Vagina (tissue), 2 donors: ENCODE results near the gene TUBB1. TPM values are rescaled to one million over a fixed set of nuclear protein-coding genes. Genes with fewer than 3 reads are reported as not detected.

Experiments used
- DNase-seq, 2 donors: peaks; one replicate each; pipeline ENCODE4 v3.0.0-alpha.2; 2017; ENCODE audit errors: extremely low spot score in 2 of 2
- H3K27ac ChIP-seq: fragments of 200-600 bp; sonication (generic); one replicate; pipeline ENCODE4 v1.5.1; 2019
- H3K27me3 ChIP-seq: fragments of 200-600 bp; sonication (generic); one replicate; pipeline ENCODE4 v1.5.1; 2019
- H3K36me3 ChIP-seq, 2 donors: fragments of 200-600 bp; sonication (generic); one replicate each; pipeline ENCODE4 v1.5.1; 2017 to 2019
- H3K4me1 ChIP-seq: fragments of 200-600 bp; sonication (generic); one replicate; pipeline ENCODE4 v1.5.1; 2019
- H3K4me3 ChIP-seq, 2 donors: fragments of 200-600 bp; sonication (generic); 1 replicate in 1 of 2; 2 replicates in 1 of 2; pipeline ENCODE4 v1.5.1; 2016 to 2019
- H3K9me3 ChIP-seq: fragments of 200-600 bp; sonication (generic); one replicate; pipeline ENCODE4 v1.5.1; 2019
- CTCF ChIP-seq, 3 experiments: fragments of 450-650 bp in 2 of 3; fragments of 200-600 bp in 1 of 3; sonication (generic) in 1 of 3; IDR thresholded peaks; one replicate each; pipeline ENCODE4 v1.5.1; 2017 to 2019; ENCODE audit warnings: antibody characterized with exemption in 3 of 3, mild to moderate bottlenecking in 2 of 3, moderate library complexity in 2 of 3
- POLR2A ChIP-seq, 2 donors: fragments of 450-650 bp; IDR thresholded peaks; one replicate each; pipeline ENCODE4 v1.6.1; 2017; ENCODE audit warnings: antibody characterized with exemption in 2 of 2, mild to moderate bottlenecking in 2 of 2, moderate library complexity in 2 of 2
- POLR2AphosphoS5 ChIP-seq, 2 donors: sonication (generic); formaldehyde crosslinking; IDR thresholded peaks; one replicate each; pipeline ENCODE4 v1.9.0; 2017; ENCODE audit warnings: antibody characterized with exemption in 2 of 2, mild to moderate bottlenecking in 2 of 2, low read depth in 1 of 2; ENCODE audit not compliant: insufficient read depth in 1 of 2
- intact Hi-C: fragments of 100-400 bp; cut with DNase I; formaldehyde crosslinking; loops from one replicate; pipeline ENCODE4 v1.15.1; 2023
- total RNA-seq: library from RNA; depleted of rRNA; stranded (reverse); fragments of >200 nt; gene quantifications from one replicate; pipeline ENCODE4 v1.2.3, GENCODE V29; 2016

TUBB1 gene
- total RNA-seq, 1 donor from 2014 or later, result not detected

- no peak for DNase-seq
- intact Hi-C loops, result no loop called here
- no peak for TF ChIP-seq POLR2AphosphoS5 (IDR thresholded peaks at IDR 0.05; ENCODE audit: insufficient read depth in 1 of 2, low read depth in 1 of 2)
- TF ChIP-seq POLR2A (IDR thresholded peaks at IDR 0.05), result no peak
- no peak for TF ChIP-seq CTCF (IDR thresholded peaks at IDR 0.05)
- H3K27me3 ChIP-seq, result no peaks in the 10 kb centered on the region
- H3K36me3 ChIP-seq, result peaks cover 0 to 77% of the 10 kb centered on the region in 2 donors
- H3K4me3 ChIP-seq, result no peak overlapping the region
- no peaks in the 10 kb centered on the region for H3K9me3 ChIP-seq
- H3K4me1 ChIP-seq, result no peaks in the 10 kb centered on the region
- H3K27ac ChIP-seq, result no peak overlapping the region
These were observed 23.6 kb upstream of the TUBB1 start for GRCh38 chr20:58995461-58996225.

DNA sequence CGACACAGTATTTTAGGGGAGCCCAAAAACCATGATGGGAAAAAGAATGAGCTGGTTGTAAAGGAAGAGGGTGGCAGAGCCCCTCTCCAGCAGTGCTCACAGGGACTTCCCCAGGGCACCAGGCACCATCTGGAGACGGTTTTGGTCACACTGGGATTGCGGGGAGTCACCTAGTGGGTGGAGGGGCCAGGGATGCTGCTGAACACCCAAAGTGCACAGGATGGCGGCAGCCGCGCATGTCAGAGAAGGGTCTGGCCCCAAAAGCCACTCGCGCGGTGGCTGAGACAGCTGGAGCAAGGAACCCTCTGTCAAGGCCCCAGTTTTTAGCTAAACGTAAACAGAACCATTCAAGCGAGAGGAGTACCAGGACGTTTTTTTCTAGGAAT, 23.0 kb upstream of the TUBB1 start:
- DNase-seq, result no peak
- Histone ChIP-seq H3K27ac (no peak overlapping the region), H3K9me3 (no peaks in the 10 kb centered on the region), H3K27me3 (no peaks in the 10 kb centered on the region), H3K4me1 (no peaks in the 10 kb centered on the region), H3K4me3 (no peak overlapping the region), H3K36me3 (peaks cover 0 to 73% of the 10 kb centered on the region in 2 donors)
- TF ChIP-seq CTCF (IDR thresholded peaks at IDR 0.05) (no peak), POLR2A (IDR thresholded peaks at IDR 0.05) (no peak), POLR2AphosphoS5 (IDR thresholded peaks at IDR 0.05; ENCODE audit: insufficient read depth in 1 of 2, low read depth in 1 of 2) (no peak)
- intact Hi-C loops, result no loop called here

GRCh38 chr20:58997141-58997770, 22.0 kb upstream of the TUBB1 start:
- H3K27me3 ChIP-seq, result no peaks in the 10 kb centered on the region

GRCh38 chr20:58998656-58999055, 20.6 kb upstream of the TUBB1 start:
- H3K27me3 ChIP-seq, result no peaks in the 10 kb centered on the region
- no peak for DNase-seq
- H3K4me3 ChIP-seq, result no peak overlapping the region
- intact Hi-C loops, result no loop called here
- H3K9me3 ChIP-seq, result no peaks in the 10 kb centered on the region
- TF ChIP-seq CTCF (IDR thresholded peaks at IDR 0.05) (no peak), POLR2A (IDR thresholded peaks at IDR 0.05) (no peak), POLR2AphosphoS5 (IDR thresholded peaks at IDR 0.05; ENCODE audit: insufficient read depth in 1 of 2, low read depth in 1 of 2) (no peak)
- H3K27ac ChIP-seq, result no peak overlapping the region
- no peaks in the 10 kb centered on the region for H3K4me1 ChIP-seq
- peaks cover 0 to 55% of the 10 kb centered on the region in 2 donors for H3K36me3 ChIP-seq

More at GRCh38 chr20:58997141-58997770, 22.0 kb upstream of the TUBB1 start:
- no peaks in the 10 kb centered on the region for H3K4me1 ChIP-seq
- H3K27ac ChIP-seq, result no peak overlapping the region
- no peak overlapping the region for H3K4me3 ChIP-seq
- peaks cover 0 to 66% of the 10 kb centered on the region in 2 donors for H3K36me3 ChIP-seq
- intact Hi-C loops, result no loop called here
- DNase-seq, result no peak
- no peaks in the 10 kb centered on the region for H3K9me3 ChIP-seq
- no peak for TF ChIP-seq CTCF (IDR thresholded peaks at IDR 0.05)
- no peak for TF ChIP-seq POLR2AphosphoS5 (IDR thresholded peaks at IDR 0.05; ENCODE audit: insufficient read depth in 1 of 2, low read depth in 1 of 2)
- TF ChIP-seq POLR2A (IDR thresholded peaks at IDR 0.05), result no peak

- H3K36me3 ChIP-seq, result peaks cover 0 to 40% of the 10 kb centered on the region in 2 donors
- no peak overlapping the region for H3K27ac ChIP-seq
- TF ChIP-seq POLR2A (IDR thresholded peaks at IDR 0.05) (no peak), POLR2AphosphoS5 (IDR thresholded peaks at IDR 0.05; ENCODE audit: insufficient read depth in 1 of 2, low read depth in 1 of 2) (no peak), CTCF (IDR thresholded peaks at IDR 0.05) (no peak)
- H3K9me3 ChIP-seq, result no peaks in the 10 kb centered on the region
- H3K27me3 ChIP-seq, result no peaks in the 10 kb centered on the region
- no peak overlapping the region for H3K4me3 ChIP-seq
- DNase-seq, result no peak
- intact Hi-C loops, result no loop called here
- H3K4me1 ChIP-seq, result peaks cover 12% of the 10 kb centered on the region
These were observed 18.9 kb upstream of the TUBB1 start for GRCh38 chr20:59000326-59000725.
